CD14-positive monocyte (primary cell): ENCODE measurements around the gene DNAH10. TPM values are rescaled to one million over a fixed set of nuclear protein-coding genes. Genes with fewer than 3 reads are reported as not detected.

ENCODE experiments used
- DNase-seq, 3 donors: peaks; one replicate each; pipeline ENCODE4 v3.0.0-alpha.2; 2011 to 2022
- H2AFZ ChIP-seq: 2 replicates; pipeline ENCODE4 v1.6.0; 2012; ENCODE audit warnings: mild to moderate bottlenecking, low read depth, low read length, inconsistent platforms; ENCODE audit not compliant: insufficient read depth, poor library complexity, severe bottlenecking
- H3K27ac ChIP-seq, 2 donors: 1 replicate in 1 of 2; 2 replicates in 1 of 2; pipeline ENCODE4 v1.5.1; 2012 to 2013; ENCODE audit warnings: low read length in 2 of 2, control low read depth in 1 of 2, inconsistent platforms in 1 of 2, low read depth in 1 of 2, mild to moderate bottlenecking in 1 of 2
- H3K27me3 ChIP-seq, 2 donors: one replicate each; pipeline versions ENCODE4 v1.6.0 to v1.6.1; 2011 to 2013; ENCODE audit warnings: low read length in 2 of 2; ENCODE audit not compliant: control insufficient read depth in 2 of 2, insufficient read depth in 2 of 2
- H3K36me3 ChIP-seq, 2 donors: replicated peaks in 1 of 2; 1 replicate in 1 of 2; 2 replicates in 1 of 2; pipeline versions ENCODE4 v1.5.1 to v1.6.1; 2012 to 2013; ENCODE audit warnings: low read length in 2 of 2, control low read depth in 1 of 2, inconsistent platforms in 1 of 2, mild to moderate bottlenecking in 1 of 2; ENCODE audit not compliant: insufficient read depth in 2 of 2, control insufficient read depth in 1 of 2
- H3K4me1 ChIP-seq, 2 donors: 1 replicate in 1 of 2; 2 replicates in 1 of 2; pipeline versions ENCODE4 v1.5.1 to v1.6.1; 2012 to 2013; ENCODE audit warnings: low read length in 2 of 2, control low read depth in 1 of 2, inconsistent platforms in 1 of 2, mild to moderate bottlenecking in 1 of 2, moderate library complexity in 1 of 2; ENCODE audit not compliant: insufficient read depth in 2 of 2, control insufficient read depth in 1 of 2
- H3K4me2 ChIP-seq: replicated peaks from 2 replicates; pipeline ENCODE3; 2012; ENCODE audit warnings: low read length, moderate library complexity, mild to moderate bottlenecking; ENCODE audit not compliant: poor library complexity, severe bottlenecking; ENCODE audit errors: extremely low read depth
- H3K4me3 ChIP-seq, 3 experiments: fragments of 200-600 bp in 1 of 3; sonication (generic) in 1 of 3; replicated peaks in 1 of 3; 1 replicate in 2 of 3; 2 replicates in 1 of 3; pipeline ENCODE4 v1.5.1; 2011 to 2013; ENCODE audit warnings: low read length in 3 of 3, mild to moderate bottlenecking in 3 of 3, control low read depth in 2 of 3, low read depth in 2 of 3, inconsistent platforms in 1 of 3, moderate library complexity in 1 of 3
- H3K79me2 ChIP-seq: 2 replicates; pipeline ENCODE4 v1.6.0; 2012; ENCODE audit warnings: mild to moderate bottlenecking, control low read depth, inconsistent platforms, low read length, moderate library complexity; ENCODE audit not compliant: insufficient read depth
- H3K9ac ChIP-seq: 2 replicates; pipeline ENCODE4 v1.6.0; 2017; ENCODE audit warnings: low read length, mild to moderate bottlenecking; ENCODE audit not compliant: insufficient read depth, poor library complexity, severe bottlenecking
- H3K9me3 ChIP-seq, 2 donors: replicated peaks in 1 of 2; 1 replicate in 1 of 2; 2 replicates in 1 of 2; pipeline versions ENCODE4 v1.5.1 to v1.6.1; 2012 to 2013; ENCODE audit warnings: low read length in 2 of 2, control low read depth in 1 of 2; ENCODE audit not compliant: control insufficient read depth in 1 of 2, insufficient read depth in 1 of 2
- H4K20me1 ChIP-seq: 2 replicates; pipeline ENCODE4 v1.6.0; 2012; ENCODE audit warnings: mild to moderate bottlenecking, low read length, control low read depth, moderate library complexity; ENCODE audit not compliant: insufficient read depth
- H3K27ac Mint-ChIP-seq, 7 donors: one replicate each; pipeline ENCODE4 v1.8.0; 2020; ENCODE audit warnings: mild to moderate bottlenecking in 7 of 7, mixed read lengths in 7 of 7, moderate library complexity in 6 of 7, inconsistent platforms in 2 of 7
- H3K27me3 Mint-ChIP-seq, 3 donors: one replicate each; pipeline ENCODE4 v1.8.0; 2021 to 2022; ENCODE audit warnings: low read depth in 3 of 3, mild to moderate bottlenecking in 3 of 3, mixed read lengths in 3 of 3, moderate library complexity in 3 of 3, inconsistent platforms in 1 of 3
- H3K36me3 Mint-ChIP-seq, 2 donors: one replicate each; pipeline ENCODE4 v1.8.0; 2020; ENCODE audit warnings: mixed read lengths in 2 of 2, inconsistent platforms in 1 of 2, mild to moderate bottlenecking in 1 of 2
- H3K4me1 Mint-ChIP-seq: one replicate; pipeline ENCODE4 v1.8.0; 2020; ENCODE audit warnings: mild to moderate bottlenecking, mixed read lengths
- H3K4me3 Mint-ChIP-seq, 2 donors: one replicate each; pipeline ENCODE4 v1.8.0; 2020; ENCODE audit warnings: mild to moderate bottlenecking in 2 of 2, mixed read lengths in 2 of 2, moderate library complexity in 1 of 2
- H3K9me3 Mint-ChIP-seq, 7 donors: one replicate each; pipeline ENCODE4 v1.8.0; 2020 to 2022; ENCODE audit warnings: mixed read lengths in 7 of 7, mild to moderate bottlenecking in 6 of 7, moderate library complexity in 6 of 7, inconsistent platforms in 2 of 7
- CTCF ChIP-seq: fragments of 200-600 bp; IDR thresholded peaks from one replicate; pipeline ENCODE4 v1.8.0; 2022; ENCODE audit warnings: antibody characterized with exemption, mild to moderate bottlenecking
- WGBS: methylation state at CpG from one replicate; pipeline ENCODE4 v1.1.5; 2013; ENCODE audit warnings: missing lambda C conversion rate; ENCODE audit not compliant: insufficient coverage; 5-methylcytosine and 5-hydroxymethylcytosine counted together
- intact Hi-C, 2 donors: fragments of 100-400 bp; cut with micrococcal nuclease; formaldehyde crosslinking; loops; one replicate each; pipeline versions ENCODE4 v1.15.0 to v1.15.1; 2023
- polyA plus RNA-seq, 3 donors: library from polyadenylated mRNA; depleted of rRNA in 1 of 3; unstranded in 2 of 3; stranded (reverse) in 1 of 3; fragments of 300-500 nt in 2 of 3; fragments of >200 nt in 1 of 3; fragmentation: Illumina TruSeq in 2 of 3; gene quantifications; 1 replicate in 2 of 3; 2 replicates in 1 of 3; pipeline ENCODE4 v1.2.3, GENCODE V29; 2012 to 2021

DNAH10 gene
- polyA plus RNA-seq, 3 donors, result not detected

- no peak for DNase-seq
- no peak overlapping the region for H3K9ac ChIP-seq
- peaks cover 0 to 2% (median 0%) of the 10 kb centered on the region in 7 donors for H3K9me3 Mint-ChIP-seq
- no peaks in the 10 kb centered on the region for H4K20me1 ChIP-seq
- no peak overlapping the region for H3K27ac ChIP-seq
- no peaks in the 10 kb centered on the region for H3K79me2 ChIP-seq
- peaks cover 0 to 6% of the 10 kb centered on the region in 2 donors for H3K4me1 ChIP-seq
- intact Hi-C loops, result no loop called here
- H3K27ac Mint-ChIP-seq, result no peak overlapping the region
- no peaks in the 10 kb centered on the region for H3K36me3 Mint-ChIP-seq
- 85% methylated on average over 7 of the region's 9 CpGs for WGBS
- no peaks in the 10 kb centered on the region for H3K27me3 ChIP-seq
- no peak for TF ChIP-seq CTCF
- H3K36me3 ChIP-seq, result no peaks in the 10 kb centered on the region
- H2AFZ ChIP-seq, result no peak overlapping the region
- H3K4me3 Mint-ChIP-seq, result no peak overlapping the region
- H3K9me3 ChIP-seq, result no peaks in the 10 kb centered on the region
- H3K4me3 ChIP-seq, result no peak overlapping the region
- H3K4me2 ChIP-seq, result no peak overlapping the region
- peaks cover 4 to 11% (median 10%) of the 10 kb centered on the region in 3 donors for H3K27me3 Mint-ChIP-seq
- peaks cover 35% of the 10 kb centered on the region for H3K4me1 Mint-ChIP-seq
These were observed 131.2 kb downstream of the DNAH10 start for GRCh38 chr12:123893276-123893675.

GRCh38 chr12:123894823-123895345 is 132.8 kb downstream of the DNAH10 start:
- H3K4me3 Mint-ChIP-seq, result no peak overlapping the region
- TF ChIP-seq CTCF, result no peak
- H3K27me3 ChIP-seq, result no peaks in the 10 kb centered on the region
- H3K9ac ChIP-seq, result no peak overlapping the region
- H3K4me1 Mint-ChIP-seq, result peaks cover 23% of the 10 kb centered on the region
- H3K4me1 ChIP-seq, result no peaks in the 10 kb centered on the region
- no peak for DNase-seq
- no peak overlapping the region for H3K4me3 ChIP-seq
- 71% methylated on average over 3 of the region's 4 CpGs for WGBS
- H4K20me1 ChIP-seq, result no peaks in the 10 kb centered on the region
- H3K36me3 Mint-ChIP-seq, result no peaks in the 10 kb centered on the region
- peaks cover 3 to 10% (median 7%) of the 10 kb centered on the region in 3 donors for H3K27me3 Mint-ChIP-seq
- peaks cover 0 to 4% (median 0%) of the 10 kb centered on the region in 7 donors for H3K9me3 Mint-ChIP-seq
- intact Hi-C loops, result no loop called here
- no peaks in the 10 kb centered on the region for H3K36me3 ChIP-seq
- H3K9me3 ChIP-seq, result no peaks in the 10 kb centered on the region
- no peak overlapping the region for H2AFZ ChIP-seq
- no peak overlapping the region for H3K4me2 ChIP-seq
- H3K79me2 ChIP-seq, result no peaks in the 10 kb centered on the region
- H3K27ac Mint-ChIP-seq, result no peak overlapping the region
- no peak overlapping the region for H3K27ac ChIP-seq
